ENCODE measurements around the gene NELFCD. TPM values are rescaled to one million over a fixed set of nuclear protein-coding genes. Genes with fewer than 3 reads are reported as not detected.

NELFCD gene
- total and polyA plus RNA-seq, 2 donors (not counting 1 experiment from before 2014, with no cell fraction given), result 46.9 to 78.8 TPM

DNA sequence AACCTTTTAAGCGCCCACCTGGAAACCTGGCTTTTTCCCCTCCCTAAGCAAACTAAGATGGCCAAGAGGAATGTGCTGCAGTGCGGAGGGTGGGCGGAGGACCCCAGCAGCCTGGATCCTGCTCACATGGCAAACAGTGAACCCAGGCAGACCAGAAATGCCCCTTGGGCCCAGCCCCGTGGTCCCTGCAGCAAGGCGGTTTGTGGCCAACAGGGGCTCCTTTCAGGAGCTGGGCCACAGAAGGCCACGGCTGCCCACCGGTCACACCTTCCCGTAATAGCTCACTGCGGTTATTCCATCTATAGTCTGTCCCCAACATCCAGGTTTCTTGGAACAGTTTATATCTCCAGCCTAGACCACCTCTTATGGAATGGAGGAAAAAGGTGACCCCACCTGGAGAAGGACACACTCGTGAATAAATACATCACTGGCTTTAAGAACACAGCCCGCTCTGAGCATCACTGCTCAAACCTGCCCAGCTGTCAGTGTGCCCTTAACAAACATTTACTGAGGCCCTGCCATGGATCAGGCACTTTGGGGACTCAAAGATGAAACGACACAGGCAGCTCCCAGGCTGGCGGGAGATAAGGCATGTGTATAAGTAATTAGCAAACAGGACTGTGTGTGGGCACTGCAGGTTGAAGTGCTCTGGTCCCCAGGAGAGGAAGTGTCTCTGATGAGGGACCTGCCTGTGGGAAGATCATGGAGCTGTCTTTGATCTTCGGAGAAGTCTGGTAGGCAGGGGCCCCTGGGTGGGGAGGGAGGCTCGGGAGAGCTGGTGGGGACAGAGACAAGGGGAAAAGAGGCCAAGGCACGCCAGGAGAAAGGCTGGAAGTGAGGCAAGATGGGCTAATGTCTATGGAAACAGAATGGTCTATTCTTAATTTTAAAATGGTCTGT is 35.0 kb downstream of the NELFCD start:
- no peak for TF ChIP-seq EZH2 (IDR thresholded peaks at IDR 0.05; ENCODE audit: low read length, missing control alignments)
- H3K9ac ChIP-seq (ENCODE audit: insufficient read depth, low read length), result no peak overlapping the region
- H3K4me3 ChIP-seq (replicated peaks in 1 of 4; ENCODE audit: control extremely low read depth in 1 of 4, insufficient read depth in 1 of 4, low read depth in 3 of 4, low read length in 4 of 4), result no peak overlapping the region
- H3K36me3 ChIP-seq (ENCODE audit: control insufficient read depth, insufficient read depth, low read length), result no peaks in the 10 kb centered on the region
- H3K4me1 ChIP-seq (ENCODE audit: control insufficient read depth, extremely low read depth, insufficient read depth, low read length), result peaks cover 7% of the 10 kb centered on the region
- DNase-seq (ENCODE audit: low read depth in 2 of 2), result no peak
- H2AFZ ChIP-seq (ENCODE audit: low read length), result no peak overlapping the region
- H3K27me3 ChIP-seq (ENCODE audit: control insufficient read depth, insufficient read depth, low read length), result no peaks in the 10 kb centered on the region
- H3K4me2 ChIP-seq (ENCODE audit: extremely low read depth, insufficient read depth, low read length), result no peak overlapping the region
- H4K20me1 ChIP-seq (ENCODE audit: control insufficient read depth, extremely low read depth, insufficient read depth, low read length), result no peaks in the 10 kb centered on the region
- H3K27ac ChIP-seq (ENCODE audit: insufficient read depth, low read length), result no peak overlapping the region
- no peaks in the 10 kb centered on the region for H3K9me3 ChIP-seq (ENCODE audit: control insufficient read depth, insufficient read depth, low read depth, low read length)
- H3K79me2 ChIP-seq (ENCODE audit: control insufficient read depth, insufficient read depth, low read length), result no peaks in the 10 kb centered on the region

DNA sequence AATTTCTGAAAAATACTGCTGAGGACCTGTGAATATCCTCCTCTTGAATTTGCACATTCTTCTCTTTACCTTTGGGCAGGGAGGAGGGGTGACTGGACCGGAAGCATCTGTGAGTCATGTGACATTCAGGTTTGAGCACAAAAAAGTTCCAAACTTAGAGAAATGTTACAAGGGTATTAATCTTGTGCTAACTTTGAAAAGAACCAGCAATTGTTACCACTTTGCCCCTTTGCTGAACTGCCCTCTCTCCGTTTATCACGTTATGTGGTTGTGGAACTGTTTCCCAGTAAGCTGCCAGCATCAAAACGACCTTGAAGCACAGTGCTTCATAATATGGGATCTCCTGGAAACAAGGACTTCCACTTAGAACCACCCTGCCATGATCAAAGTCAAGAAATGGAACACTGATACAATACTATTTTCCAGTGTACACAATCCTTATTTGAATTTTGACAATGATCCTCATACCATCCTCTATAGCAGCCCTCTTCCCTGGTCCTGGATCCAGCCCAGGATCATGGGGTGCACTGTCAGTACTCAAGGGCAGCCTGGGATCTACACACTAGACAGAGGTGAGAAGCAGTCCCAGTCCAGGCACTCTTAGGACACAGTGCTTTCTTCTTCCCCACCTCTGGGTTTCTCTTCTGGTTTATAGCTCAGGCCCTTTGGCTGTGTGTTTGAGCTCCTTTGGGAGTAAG is 35.9 kb downstream of the NELFCD start:
- H4K20me1 ChIP-seq (ENCODE audit: control insufficient read depth, extremely low read depth, insufficient read depth, low read length), result no peaks in the 10 kb centered on the region
- TF ChIP-seq, protein P1, sequence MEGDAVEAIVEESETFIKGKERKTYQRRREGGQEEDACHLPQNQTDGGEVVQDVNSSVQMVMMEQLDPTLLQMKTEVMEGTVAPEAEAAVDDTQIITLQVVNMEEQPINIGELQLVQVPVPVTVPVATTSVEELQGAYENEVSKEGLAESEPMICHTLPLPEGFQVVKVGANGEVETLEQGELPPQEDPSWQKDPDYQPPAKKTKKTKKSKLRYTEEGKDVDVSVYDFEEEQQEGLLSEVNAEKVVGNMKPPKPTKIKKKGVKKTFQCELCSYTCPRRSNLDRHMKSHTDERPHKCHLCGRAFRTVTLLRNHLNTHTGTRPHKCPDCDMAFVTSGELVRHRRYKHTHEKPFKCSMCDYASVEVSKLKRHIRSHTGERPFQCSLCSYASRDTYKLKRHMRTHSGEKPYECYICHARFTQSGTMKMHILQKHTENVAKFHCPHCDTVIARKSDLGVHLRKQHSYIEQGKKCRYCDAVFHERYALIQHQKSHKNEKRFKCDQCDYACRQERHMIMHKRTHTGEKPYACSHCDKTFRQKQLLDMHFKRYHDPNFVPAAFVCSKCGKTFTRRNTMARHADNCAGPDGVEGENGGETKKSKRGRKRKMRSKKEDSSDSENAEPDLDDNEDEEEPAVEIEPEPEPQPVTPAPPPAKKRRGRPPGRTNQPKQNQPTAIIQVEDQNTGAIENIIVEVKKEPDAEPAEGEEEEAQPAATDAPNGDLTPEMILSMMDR (conservative IDR thresholded peaks at IDR 0.05 in 1 of 2, IDR thresholded peaks at IDR 0.05 in 1 of 2; ENCODE audit: low read depth in 1 of 2, low read length in 2 of 2), result no peak
- TF ChIP-seq EZH2 (IDR thresholded peaks at IDR 0.05; ENCODE audit: low read length, missing control alignments), result no peak
- H2AFZ ChIP-seq (ENCODE audit: low read length), result no peak overlapping the region
- H3K9ac ChIP-seq (ENCODE audit: insufficient read depth, low read length), result no peak overlapping the region
- DNase-seq (ENCODE audit: low read depth in 2 of 2), result peak in 1 of 2 donors; percentile 43
- H3K36me3 ChIP-seq (ENCODE audit: control insufficient read depth, insufficient read depth, low read length), result no peaks in the 10 kb centered on the region
- H3K4me3 ChIP-seq (replicated peaks in 1 of 4; ENCODE audit: control extremely low read depth in 1 of 4, insufficient read depth in 1 of 4, low read depth in 3 of 4, low read length in 4 of 4), result no peak overlapping the region
- no peak overlapping the region for H3K4me2 ChIP-seq (ENCODE audit: extremely low read depth, insufficient read depth, low read length)
- no peak overlapping the region for H3K27ac ChIP-seq (ENCODE audit: insufficient read depth, low read length)
- no peaks in the 10 kb centered on the region for H3K9me3 ChIP-seq (ENCODE audit: control insufficient read depth, insufficient read depth, low read depth, low read length)
- H3K27me3 ChIP-seq (ENCODE audit: control insufficient read depth, insufficient read depth, low read length), result no peaks in the 10 kb centered on the region
- H3K79me2 ChIP-seq (ENCODE audit: control insufficient read depth, insufficient read depth, low read length), result no peaks in the 10 kb centered on the region
- no peaks in the 10 kb centered on the region for H3K4me1 ChIP-seq (ENCODE audit: control insufficient read depth, extremely low read depth, insufficient read depth, low read length)

DNA sequence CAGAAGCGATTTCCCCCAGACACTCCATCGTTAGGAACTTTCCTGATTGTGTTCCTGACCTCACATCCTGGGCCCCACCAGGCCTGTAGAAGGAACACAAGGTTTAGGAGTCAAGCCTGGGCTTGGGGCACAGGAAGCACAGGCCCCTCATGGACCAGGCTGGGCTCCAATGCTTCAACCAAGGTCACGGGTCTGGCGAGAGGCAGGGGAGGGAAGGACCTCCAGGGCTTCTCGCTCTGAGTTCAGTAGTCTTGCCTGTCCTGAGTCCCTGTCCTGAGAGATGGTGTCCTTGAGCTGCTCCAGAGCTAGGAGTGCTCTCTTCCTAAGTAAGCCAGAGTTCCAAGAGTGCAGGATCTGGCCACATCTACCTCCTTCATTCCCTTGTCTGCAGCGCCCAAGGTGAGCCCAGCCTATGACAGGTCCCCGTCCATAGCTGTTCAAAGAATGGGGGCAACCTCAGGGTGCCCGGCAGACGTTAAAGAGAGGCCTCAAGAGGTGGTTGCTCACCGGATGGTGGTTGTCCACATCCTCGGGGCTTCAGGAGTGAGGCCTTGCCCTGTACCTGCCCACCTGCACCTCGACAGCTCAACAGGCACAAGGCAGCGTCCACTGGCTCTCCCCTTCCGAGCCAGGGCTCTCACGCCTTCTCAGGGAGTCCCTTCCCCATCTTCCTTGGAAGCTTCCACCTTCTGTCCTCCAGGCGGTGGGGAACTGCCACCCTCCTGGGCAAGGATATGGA is 36.6 kb downstream of the NELFCD start:
- H3K4me3 ChIP-seq (replicated peaks in 1 of 4; ENCODE audit: control extremely low read depth in 1 of 4, insufficient read depth in 1 of 4, low read depth in 3 of 4, low read length in 4 of 4), result no peak overlapping the region
- DNase-seq (ENCODE audit: low read depth in 2 of 2), result no peak
- H3K79me2 ChIP-seq (ENCODE audit: control insufficient read depth, insufficient read depth, low read length), result no peaks in the 10 kb centered on the region
- H3K36me3 ChIP-seq (ENCODE audit: control insufficient read depth, insufficient read depth, low read length), result no peaks in the 10 kb centered on the region
- no peaks in the 10 kb centered on the region for H3K9me3 ChIP-seq (ENCODE audit: control insufficient read depth, insufficient read depth, low read depth, low read length)
- no peak overlapping the region for H3K4me2 ChIP-seq (ENCODE audit: extremely low read depth, insufficient read depth, low read length)
- no peak for TF ChIP-seq EZH2 (IDR thresholded peaks at IDR 0.05; ENCODE audit: low read length, missing control alignments)
- TF ChIP-seq, protein P1 (conservative IDR thresholded peaks at IDR 0.05 in 1 of 2, IDR thresholded peaks at IDR 0.05 in 1 of 2; ENCODE audit: low read depth in 1 of 2, low read length in 2 of 2), result no peak
- H2AFZ ChIP-seq (ENCODE audit: low read length), result no peak overlapping the region
- H3K27me3 ChIP-seq (ENCODE audit: control insufficient read depth, insufficient read depth, low read length), result no peaks in the 10 kb centered on the region
- H3K9ac ChIP-seq (ENCODE audit: insufficient read depth, low read length), result no peak overlapping the region
- H3K4me1 ChIP-seq (ENCODE audit: control insufficient read depth, extremely low read depth, insufficient read depth, low read length), result no peaks in the 10 kb centered on the region
- H4K20me1 ChIP-seq (ENCODE audit: control insufficient read depth, extremely low read depth, insufficient read depth, low read length), result no peaks in the 10 kb centered on the region
- no peak overlapping the region for H3K27ac ChIP-seq (ENCODE audit: insufficient read depth, low read length)

All from fibroblast of lung (primary cell).